GM12801 (cell line): ENCODE results near the gene ASMTL.

Source experiments
- TF ChIP-seq, protein P1 (sequence below): IDR thresholded peaks from one replicate; pipeline ENCODE4 v1.5.1; 2011; ENCODE audit warnings: control low read depth; ENCODE audit not compliant: insufficient read length; ENCODE audit errors: extremely low read depth

Gene ASMTL

DNA sequence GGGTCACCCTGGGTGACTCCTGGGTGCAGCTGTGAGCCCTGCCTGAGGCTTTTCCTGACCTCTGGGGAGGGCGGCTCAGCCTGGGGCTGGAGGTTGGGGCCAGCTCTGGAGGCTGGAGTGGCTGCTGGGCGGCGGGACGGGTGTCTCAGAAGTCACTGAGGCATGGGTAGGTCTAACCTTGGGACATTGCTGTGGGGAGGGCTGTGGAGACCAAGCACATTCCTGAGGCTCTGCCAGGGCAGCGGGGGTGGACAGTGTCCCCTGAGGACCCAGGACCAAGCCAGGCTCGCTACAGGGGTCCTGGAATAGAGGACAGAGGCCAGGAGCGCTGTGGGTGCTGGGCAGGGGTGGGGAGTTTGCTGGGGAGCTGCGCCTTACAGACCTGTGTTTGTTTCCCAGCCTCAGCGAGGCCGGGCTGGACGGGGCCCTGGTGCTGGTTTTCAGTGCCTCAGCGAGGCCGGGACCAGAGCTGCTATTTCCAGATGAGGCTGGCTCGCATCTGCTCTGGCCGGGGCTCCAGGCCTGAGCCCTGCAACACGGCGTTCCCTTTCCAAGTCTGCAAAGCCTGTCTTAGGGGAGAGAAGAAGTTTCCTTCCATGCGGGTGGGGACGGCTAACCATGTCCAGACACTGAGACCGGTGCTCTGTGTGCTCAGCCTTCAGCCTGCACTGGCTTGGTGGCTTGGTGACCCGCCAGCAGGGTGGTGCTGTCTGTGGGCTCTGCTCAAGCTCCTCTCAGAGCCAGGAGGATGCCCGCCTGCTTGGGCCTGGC, 57.8 kb downstream of the ASMTL start:
- TF ChIP-seq, protein P1, sequence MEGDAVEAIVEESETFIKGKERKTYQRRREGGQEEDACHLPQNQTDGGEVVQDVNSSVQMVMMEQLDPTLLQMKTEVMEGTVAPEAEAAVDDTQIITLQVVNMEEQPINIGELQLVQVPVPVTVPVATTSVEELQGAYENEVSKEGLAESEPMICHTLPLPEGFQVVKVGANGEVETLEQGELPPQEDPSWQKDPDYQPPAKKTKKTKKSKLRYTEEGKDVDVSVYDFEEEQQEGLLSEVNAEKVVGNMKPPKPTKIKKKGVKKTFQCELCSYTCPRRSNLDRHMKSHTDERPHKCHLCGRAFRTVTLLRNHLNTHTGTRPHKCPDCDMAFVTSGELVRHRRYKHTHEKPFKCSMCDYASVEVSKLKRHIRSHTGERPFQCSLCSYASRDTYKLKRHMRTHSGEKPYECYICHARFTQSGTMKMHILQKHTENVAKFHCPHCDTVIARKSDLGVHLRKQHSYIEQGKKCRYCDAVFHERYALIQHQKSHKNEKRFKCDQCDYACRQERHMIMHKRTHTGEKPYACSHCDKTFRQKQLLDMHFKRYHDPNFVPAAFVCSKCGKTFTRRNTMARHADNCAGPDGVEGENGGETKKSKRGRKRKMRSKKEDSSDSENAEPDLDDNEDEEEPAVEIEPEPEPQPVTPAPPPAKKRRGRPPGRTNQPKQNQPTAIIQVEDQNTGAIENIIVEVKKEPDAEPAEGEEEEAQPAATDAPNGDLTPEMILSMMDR: no peak

DNA sequence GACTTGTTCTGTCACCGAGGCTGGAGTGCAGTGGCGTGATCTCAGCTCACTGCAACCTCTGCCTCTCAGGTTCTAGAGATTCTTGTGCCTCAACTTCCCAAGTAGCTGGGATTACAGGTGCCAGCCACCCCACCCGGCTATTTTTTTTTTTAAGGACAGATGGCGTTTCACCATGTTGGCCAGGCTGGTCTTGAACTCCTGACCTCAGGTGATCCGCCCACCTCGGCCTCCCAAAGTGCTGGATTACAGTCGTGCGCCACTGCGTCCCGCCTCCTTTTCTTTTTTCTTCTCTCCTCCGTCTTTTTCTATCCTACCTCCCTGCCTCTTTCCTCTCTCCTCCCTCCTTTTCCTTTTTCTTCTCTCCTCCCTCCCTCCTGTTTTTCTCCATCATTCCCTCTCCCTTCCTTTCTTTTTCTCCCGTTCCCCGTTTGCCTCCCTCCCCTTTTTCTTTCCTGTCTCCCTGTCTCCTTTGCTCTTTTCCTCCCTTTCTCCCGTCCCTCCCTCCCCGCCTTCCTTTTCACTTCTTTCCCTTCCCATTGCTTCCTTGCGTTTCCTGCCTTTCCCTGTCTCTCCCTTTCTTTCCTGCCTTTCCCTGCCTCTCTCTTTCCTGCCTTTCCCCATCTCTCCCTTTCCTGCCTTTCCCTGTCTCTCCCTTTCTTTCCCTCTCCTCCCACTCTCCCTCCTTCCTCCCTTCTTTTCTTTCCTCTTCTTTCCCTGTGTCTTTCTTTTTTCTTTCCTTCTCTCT, 58.7 kb downstream of the ASMTL start:
- TF ChIP-seq, protein P1: no peak

DNA sequence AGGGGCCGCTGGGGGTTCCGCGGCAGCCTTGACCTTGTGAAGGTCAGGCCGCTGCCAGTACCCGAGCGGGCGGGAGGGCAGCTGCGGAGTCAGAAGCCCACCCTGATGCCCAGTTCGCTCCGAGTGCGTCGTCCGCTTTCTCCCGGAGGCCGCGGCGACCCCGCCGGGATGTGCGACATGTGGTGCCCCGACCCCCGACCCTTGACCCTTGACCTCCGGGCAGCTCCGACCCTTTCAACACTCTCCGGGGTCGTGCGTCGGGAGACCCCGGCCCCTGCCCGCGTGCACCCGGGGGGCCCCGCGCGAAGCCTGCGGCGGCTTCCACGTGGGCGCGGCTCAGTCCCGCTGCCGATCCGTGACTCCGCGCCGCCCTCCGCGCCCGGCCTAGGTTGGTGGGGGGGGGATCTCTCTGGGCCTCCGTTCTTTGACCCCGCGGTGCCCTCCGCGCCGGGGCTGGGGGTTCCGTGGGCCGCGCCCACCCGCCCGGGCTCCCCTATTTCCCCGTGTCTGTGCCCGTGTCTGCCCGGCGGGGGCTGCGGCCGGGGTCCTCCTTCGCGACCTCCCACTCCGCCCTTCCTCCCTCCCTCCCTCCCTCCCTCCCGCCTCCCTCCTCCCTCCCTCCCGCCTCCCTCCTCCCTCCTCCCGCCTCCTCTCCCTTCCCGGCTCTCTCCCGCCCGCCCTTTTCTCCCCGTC, 60.2 kb downstream of the ASMTL start:
- TF ChIP-seq, protein P1: no peak

DNA sequence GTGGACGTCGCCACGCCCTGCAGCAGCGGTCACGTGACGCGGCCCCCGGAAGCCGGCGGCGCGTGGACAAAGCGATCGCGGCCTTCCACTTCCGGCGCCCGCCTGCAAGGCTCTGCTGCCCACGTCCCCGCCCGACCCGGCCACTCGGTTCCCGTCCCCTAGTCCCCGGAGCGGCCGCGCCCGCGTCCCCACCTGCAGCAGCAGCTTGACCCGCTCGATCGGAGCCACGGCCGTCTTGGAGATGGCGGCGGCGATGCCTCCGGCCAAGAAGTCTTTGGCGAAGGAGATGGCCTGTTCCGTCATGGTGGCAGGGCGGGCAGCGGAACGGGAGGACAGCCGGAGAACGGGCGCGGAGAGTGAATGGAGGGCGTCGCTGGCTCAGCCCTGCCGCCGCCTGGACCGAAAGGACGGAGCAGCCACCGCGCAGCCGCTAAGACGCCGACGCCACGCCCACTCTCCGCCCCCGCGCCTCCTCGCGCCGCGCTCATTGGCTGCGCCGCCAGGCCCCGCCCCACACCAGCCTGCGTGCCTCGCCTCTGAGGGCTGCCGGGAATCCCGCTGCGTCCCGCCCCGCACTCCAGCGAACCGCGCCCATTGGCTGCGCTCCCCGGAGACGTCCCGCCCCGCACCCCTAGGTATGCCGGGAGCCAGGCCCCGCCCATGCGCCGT, 60.9 kb downstream of the ASMTL start, which contains the start of gene SLC25A6:
Gene SLC25A6, minus strand, starts transcription at position 407 of the 669 bp plus-strand sequence. Its CDS starts 104 bp downstream, at position 303.
- TF ChIP-seq, protein P1: no peak

DNA sequence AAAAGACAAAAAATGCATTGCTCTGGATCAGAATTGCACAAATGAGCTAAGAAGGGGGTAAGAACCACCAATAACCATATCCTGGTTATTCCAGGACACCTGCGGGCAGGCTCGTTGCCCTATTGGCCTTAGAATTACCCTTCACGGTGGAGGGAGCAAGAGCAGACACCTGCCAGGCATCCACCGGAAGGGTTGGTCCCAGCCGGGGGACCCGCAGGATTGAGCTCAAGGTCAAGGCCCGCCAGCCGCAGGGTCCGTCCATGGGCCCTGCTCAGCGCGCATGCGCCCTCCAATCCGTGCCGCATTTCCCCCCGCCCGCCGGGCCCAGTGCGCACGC, 61.4 kb downstream of the ASMTL start:
- TF ChIP-seq, protein P1: no peak

DNA sequence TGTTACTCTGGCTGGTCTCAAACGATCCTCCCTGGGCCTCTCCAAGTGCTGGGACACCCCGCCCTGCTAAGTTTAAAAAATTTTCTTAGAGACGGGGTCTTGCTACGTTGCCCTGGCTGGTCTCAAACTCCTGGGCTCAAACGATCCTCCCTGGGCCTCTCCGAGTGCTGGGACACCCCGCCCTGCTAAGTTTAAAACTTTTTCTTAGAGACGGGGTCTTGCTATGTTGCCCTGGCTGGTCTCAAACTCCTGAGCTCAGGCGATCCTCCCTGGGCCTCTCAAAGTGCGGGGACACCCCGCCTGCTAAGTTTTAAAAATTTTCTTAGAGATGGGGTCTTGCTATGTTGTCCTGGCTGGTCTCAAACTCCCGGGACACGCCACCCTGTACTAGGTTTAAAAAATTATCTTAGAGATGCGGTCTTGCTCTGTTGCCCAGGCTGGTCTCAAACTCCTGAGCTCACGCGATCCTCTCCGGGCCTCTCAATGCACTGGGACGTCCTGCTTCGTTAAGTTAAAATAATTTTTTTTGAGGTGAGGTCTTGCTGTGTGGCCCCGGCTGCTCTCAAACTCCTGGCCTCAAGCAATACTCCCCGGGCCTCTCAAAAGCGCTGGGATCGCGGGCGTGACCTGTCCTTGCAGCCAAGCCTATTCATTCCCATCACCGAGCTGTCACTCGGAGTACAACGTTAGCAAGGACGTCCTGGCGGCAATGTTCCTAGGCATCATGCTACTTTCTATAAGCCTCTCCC, 61.9 kb downstream of the ASMTL start:
- TF ChIP-seq, protein P1: no peak
